ENCODE results near the gene HAND1. TPM values are rescaled to one million over a fixed set of nuclear protein-coding genes. Genes with fewer than 3 reads are reported as not detected.

The HAND1 gene
- total RNA-seq, 2 experiments from 2014 or later: not detected

- Histone ChIP-seq H3K4me3 (ENCODE audit: low read length) (no peak overlapping the region), H3K36me3 (ENCODE audit: insufficient read depth, low read length) (peaks cover 10% of the 10 kb centered on the region), H3K27ac (ENCODE audit: low read depth in 1 of 2, low read length in 2 of 2) (no peak overlapping the region), H3K4me1 (ENCODE audit: insufficient read depth, low read length) (no peaks in the 10 kb centered on the region), H3K27me3 (ENCODE audit: control insufficient read depth in 1 of 2, insufficient read depth in 2 of 2, low read length in 2 of 2) (no peaks in the 10 kb centered on the region), H3K9me3 (ENCODE audit: control insufficient read depth in 1 of 2, insufficient read depth in 1 of 2, low read length in 2 of 2) (no peaks in the 10 kb centered on the region)
- intact Hi-C loops (cut with DNase I, micrococcal nuclease): loop anchor here in 1 of 2 experiments (5.0 kb wide), 1 partner anchor 317 kb away; no protein-coding TSS in a partner anchor
- no peak for TF ChIP-seq CTCF (IDR thresholded peaks at IDR 0.05)
- H3K4me3 Mint-ChIP-seq: no peak overlapping the region
- H3K36me3 Mint-ChIP-seq (ENCODE audit: low read depth): peaks cover 27% of the 10 kb centered on the region
- no peak for DNase-seq
- ChIA-PET CTCF (no interaction called here), POLR2A (no interaction called here)
- H3K27ac Mint-ChIP-seq: no peak overlapping the region
- no peaks in the 10 kb centered on the region for H3K9me3 Mint-ChIP-seq
- H3K27me3 Mint-ChIP-seq: no peaks in the 10 kb centered on the region
- no peak for ATAC-seq (ENCODE audit: poor library complexity)
- no peaks in the 10 kb centered on the region for H3K4me1 Mint-ChIP-seq (ENCODE audit: low read depth)
These were observed 47.6 kb downstream of the HAND1 start for GRCh38 chr5:154430466-154430865.

- CTCF ChIA-PET: no interaction called here
- Mint-ChIP-seq H3K27me3 (no peaks in the 10 kb centered on the region), H3K36me3 (ENCODE audit: low read depth) (peaks cover 24% of the 10 kb centered on the region)
These were observed 48.7 kb downstream of the HAND1 start for GRCh38 chr5:154429341-154429740.

GRCh38 chr5:154428208-154428607 is 49.8 kb downstream of the HAND1 start:
- H3K27ac Mint-ChIP-seq: no peak overlapping the region
- H3K4me1 Mint-ChIP-seq (ENCODE audit: low read depth): no peaks in the 10 kb centered on the region
- ChIA-PET CTCF (no interaction called here), POLR2A (no interaction called here)
- Histone ChIP-seq H3K27ac (ENCODE audit: low read depth in 1 of 2, low read length in 2 of 2) (no peak overlapping the region), H3K27me3 (ENCODE audit: control insufficient read depth in 1 of 2, insufficient read depth in 2 of 2, low read length in 2 of 2) (no peaks in the 10 kb centered on the region), H3K4me3 (ENCODE audit: low read length) (no peak overlapping the region), H3K9me3 (ENCODE audit: control insufficient read depth in 1 of 2, insufficient read depth in 1 of 2, low read length in 2 of 2) (no peaks in the 10 kb centered on the region), H3K4me1 (ENCODE audit: insufficient read depth, low read length) (no peaks in the 10 kb centered on the region), H3K36me3 (ENCODE audit: insufficient read depth, low read length) (no peaks in the 10 kb centered on the region)
- TF ChIP-seq CTCF (IDR thresholded peaks at IDR 0.05): no peak
- DNase-seq (no peak), ATAC-seq (ENCODE audit: poor library complexity) (no peak)
- intact Hi-C loops (cut with DNase I, micrococcal nuclease): no loop called here
- H3K9me3 Mint-ChIP-seq: no peaks in the 10 kb centered on the region
- H3K27me3 Mint-ChIP-seq: no peaks in the 10 kb centered on the region
- no peak overlapping the region for H3K4me3 Mint-ChIP-seq
- peaks cover 25% of the 10 kb centered on the region for H3K36me3 Mint-ChIP-seq (ENCODE audit: low read depth)

More at GRCh38 chr5:154429341-154429740, 48.7 kb downstream of the HAND1 start:
- DNase-seq: no peak
- Histone ChIP-seq H3K27ac (ENCODE audit: low read depth in 1 of 2, low read length in 2 of 2) (no peak overlapping the region), H3K27me3 (ENCODE audit: control insufficient read depth in 1 of 2, insufficient read depth in 2 of 2, low read length in 2 of 2) (no peaks in the 10 kb centered on the region), H3K4me3 (ENCODE audit: low read length) (no peak overlapping the region), H3K4me1 (ENCODE audit: insufficient read depth, low read length) (no peaks in the 10 kb centered on the region), H3K36me3 (ENCODE audit: insufficient read depth, low read length) (peaks cover under 1% of the 10 kb centered on the region), H3K9me3 (ENCODE audit: control insufficient read depth in 1 of 2, insufficient read depth in 1 of 2, low read length in 2 of 2) (no peaks in the 10 kb centered on the region)
- no peaks in the 10 kb centered on the region for H3K9me3 Mint-ChIP-seq
- H3K27ac Mint-ChIP-seq: no peak overlapping the region
- ATAC-seq (ENCODE audit: poor library complexity): no peak
- intact Hi-C loops (cut with DNase I, micrococcal nuclease): no loop called here
- no peaks in the 10 kb centered on the region for H3K4me1 Mint-ChIP-seq (ENCODE audit: low read depth)
- POLR2A ChIA-PET: no interaction called here
- no peak overlapping the region for H3K4me3 Mint-ChIP-seq
- no peak for TF ChIP-seq CTCF (IDR thresholded peaks at IDR 0.05)

Other genes with a start within 250 kb of the HAND1 start
- 10 to 100 TPM; 32.2 to 33.6 TPM for gene SAP30L, start 32.2 kb downstream of the HAND1 start, total RNA-seq

Measured in CD4-positive, alpha-beta T cell (primary cell).